Measurements from ENCODE around the gene DARS2. TPM values are rescaled to one million over a fixed set of nuclear protein-coding genes. Genes with fewer than 3 reads are reported as not detected.
A peak's percentile ranks its signal among the peaks of the same experiment; 100 is the strongest.
"Not testable (repeated sequence)": the region's sequence is repeated elsewhere in the genome, so short reads cannot be mapped to it uniquely, and the experiment has no call there.

The DARS2 gene
- total RNA-seq, 2 experiments from 2014 or later: 47.0 to 48.1 TPM

DNA sequence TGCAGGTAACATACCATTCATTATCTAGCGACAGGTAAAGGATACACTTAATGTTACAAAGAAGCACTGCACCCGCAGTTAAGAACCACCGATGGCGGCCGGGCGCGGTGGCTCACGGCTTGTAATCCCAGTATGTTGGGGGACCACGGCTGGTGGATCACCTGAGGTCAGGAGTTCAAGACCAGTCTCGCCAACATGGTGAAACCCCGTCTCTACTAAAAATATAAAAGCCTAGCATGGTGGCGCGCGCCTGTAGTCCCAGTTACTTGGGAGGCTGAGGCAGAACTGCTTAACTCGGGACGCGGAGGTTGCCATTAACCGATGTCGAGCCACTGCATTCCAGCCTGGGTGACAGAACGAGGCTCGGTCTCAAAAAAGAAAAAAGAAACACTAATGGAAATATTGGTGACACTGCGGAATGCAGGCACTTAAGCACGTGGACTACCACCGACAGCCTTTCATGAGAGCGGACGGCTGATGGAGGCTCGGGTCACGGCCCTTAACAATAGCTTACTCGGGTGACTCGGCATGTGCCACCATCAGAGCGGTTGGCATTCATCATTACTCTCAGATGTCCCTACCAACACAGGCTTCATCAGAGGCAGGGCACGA is 42.8 kb downstream of the DARS2 start:
- H3K36me3 Mint-ChIP-seq: peaks cover 63% of the 10 kb centered on the region
- peak overlapping the region; percentile 96 for H3K27ac Mint-ChIP-seq
- peaks cover 65% of the 10 kb centered on the region for H3K4me1 Mint-ChIP-seq
- H3K27me3 Mint-ChIP-seq: peaks cover 40% of the 10 kb centered on the region
- H3K9me3 Mint-ChIP-seq: no peaks in the 10 kb centered on the region
- no peak for DNase-seq
- peak overlapping the region; percentile 100 for H3K4me3 Mint-ChIP-seq

- Mint-ChIP-seq H3K36me3 (peaks cover 61% of the 10 kb centered on the region), H3K27ac (peak within 1 kb of the TSS; percentile 96), H3K4me3 (peak within 1 kb of the TSS; percentile 100), H3K4me1 (peaks cover 64% of the 10 kb centered on the region), H3K27me3 (peaks cover 35% of the 10 kb centered on the region), H3K9me3 (no peaks in the 10 kb centered on the region)
- DNase-seq: peak; percentile 99
Observed at GRCh38 chr1:173867753-173868265, 43.3 kb downstream of the DARS2 start, which contains the start of gene GAS5. Gene GAS5, minus strand, starts transcription at chr1:173867989.

DNA sequence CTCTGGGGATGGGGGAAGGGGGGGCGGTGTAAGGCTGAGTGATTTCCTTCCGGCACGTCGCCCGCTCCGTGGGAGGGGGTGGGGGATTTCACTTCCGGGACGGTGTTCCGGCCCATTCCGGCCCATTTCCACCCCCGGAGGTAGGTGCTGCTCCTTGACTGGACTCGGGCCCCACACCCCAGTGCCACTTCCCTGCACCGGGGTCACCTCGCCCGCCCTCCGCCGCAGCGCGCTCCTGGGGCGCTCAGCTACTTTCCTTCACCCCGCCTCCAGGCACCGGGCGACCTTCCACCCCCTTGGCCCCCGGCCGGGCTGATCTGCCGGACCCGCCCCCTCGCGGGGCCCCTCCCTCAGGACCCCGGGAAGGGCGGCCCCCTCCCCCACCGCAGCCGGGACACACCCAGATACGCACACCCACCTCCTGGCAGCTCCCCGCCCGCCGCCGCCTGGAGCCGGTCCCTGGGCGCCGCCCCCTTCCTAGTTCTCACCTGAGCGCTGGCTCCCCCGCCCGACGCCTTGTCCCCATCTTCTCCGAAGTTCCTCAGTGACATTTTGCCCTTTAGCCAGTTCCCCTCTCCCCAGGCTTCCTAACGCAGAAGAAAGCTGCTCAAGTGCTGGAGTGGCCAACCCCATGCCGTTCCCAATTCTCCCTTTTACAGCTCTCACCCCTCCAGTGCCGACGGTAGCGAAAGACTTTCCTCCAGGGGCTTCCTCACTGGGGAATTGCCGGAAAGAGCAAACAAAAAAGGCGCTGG is 44.0 kb downstream of the DARS2 start, which contains the start of gene ZBTB37:
ZBTB37 (plus strand) TSS at position 115 of the 755 bp plus-strand sequence. CDS start 1,846 bp downstream, outside the sequence.
- H3K9me3 Mint-ChIP-seq: no peaks in the 10 kb centered on the region
- DNase-seq: peak; percentile 98
- peaks cover 33% of the 10 kb centered on the region for H3K27me3 Mint-ChIP-seq
- peaks cover 61% of the 10 kb centered on the region for H3K4me1 Mint-ChIP-seq
- H3K4me3 Mint-ChIP-seq: peak within 1 kb of the TSS; percentile 100
- peak within 1 kb of the TSS; percentile 96 for H3K27ac Mint-ChIP-seq
- H3K36me3 Mint-ChIP-seq: peaks cover 57% of the 10 kb centered on the region

DNA sequence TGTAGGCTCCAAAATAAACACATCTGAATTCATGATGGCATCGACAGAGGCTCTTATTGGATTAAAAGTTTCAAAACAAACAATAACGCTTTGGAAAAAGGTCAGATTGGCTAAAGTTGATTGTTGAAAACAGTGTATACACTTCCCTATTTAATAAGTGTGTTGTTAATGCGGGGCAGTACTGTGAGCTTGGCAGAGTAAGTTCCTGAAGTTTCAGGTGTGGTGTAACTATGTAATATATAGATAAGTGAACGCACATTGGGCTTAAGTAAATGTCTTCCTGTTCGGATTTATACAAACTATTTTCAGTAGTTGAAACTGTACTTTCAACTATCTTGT is 44.5 kb downstream of the DARS2 start:
- DNase-seq: no peak
- Mint-ChIP-seq H3K27me3 (peaks cover 28% of the 10 kb centered on the region), H3K9me3 (no peaks in the 10 kb centered on the region), H3K4me3 (peak overlapping the region; percentile 100), H3K36me3 (peaks cover 52% of the 10 kb centered on the region), H3K4me1 (peaks cover 58% of the 10 kb centered on the region), H3K27ac (peak overlapping the region; percentile 96)

GRCh38 chr1:173870252-173871075 is 46.0 kb downstream of the DARS2 start:
- H3K4me3 Mint-ChIP-seq: peak overlapping the region; percentile 100
- no peaks in the 10 kb centered on the region for H3K9me3 Mint-ChIP-seq
- peaks cover 46% of the 10 kb centered on the region for H3K4me1 Mint-ChIP-seq
- peaks cover 23% of the 10 kb centered on the region for H3K27me3 Mint-ChIP-seq
- DNase-seq: no peak
- H3K36me3 Mint-ChIP-seq: peaks cover 42% of the 10 kb centered on the region
- H3K27ac Mint-ChIP-seq: peak overlapping the region; percentile 26

GRCh38 chr1:173871091-173871490 is 46.6 kb downstream of the DARS2 start:
- Mint-ChIP-seq H3K27me3 (peaks cover 17% of the 10 kb centered on the region), H3K27ac (no peak overlapping the region), H3K9me3 (no peaks in the 10 kb centered on the region), H3K36me3 (peaks cover 38% of the 10 kb centered on the region), H3K4me1 (peaks cover 41% of the 10 kb centered on the region), H3K4me3 (no peak overlapping the region)
- DNase-seq: no peak

- Mint-ChIP-seq H3K4me1 (peaks cover 38% of the 10 kb centered on the region), H3K36me3 (peaks cover 34% of the 10 kb centered on the region), H3K27me3 (peaks cover 15% of the 10 kb centered on the region), H3K4me3 (no peak overlapping the region), H3K9me3 (no peaks in the 10 kb centered on the region), H3K27ac (no peak overlapping the region)
- DNase-seq: no peak
Observed at GRCh38 chr1:173871500-173871899, 47.0 kb downstream of the DARS2 start.

DNA sequence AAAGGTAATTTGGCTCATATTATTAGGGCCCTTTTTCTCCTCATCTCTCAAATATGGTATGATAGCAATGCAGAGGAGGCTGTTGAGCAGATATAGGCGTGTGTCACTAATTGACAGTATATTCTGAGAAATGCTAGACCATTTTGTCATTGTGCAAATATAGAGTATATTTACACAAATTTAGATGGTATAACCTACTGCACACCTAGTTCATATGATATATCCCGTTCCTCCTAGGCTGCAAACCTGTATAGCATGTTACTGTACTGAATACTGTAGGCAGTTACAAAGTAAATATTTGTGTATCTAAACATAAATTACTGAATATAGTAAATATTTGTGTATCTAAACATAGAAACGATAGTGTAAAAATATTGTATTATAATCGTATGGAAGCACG is 52.3 kb downstream of the DARS2 start:
- H3K27me3 Mint-ChIP-seq: no peaks in the 10 kb centered on the region
- H3K36me3 Mint-ChIP-seq: peaks cover 23% of the 10 kb centered on the region
- H3K4me1 Mint-ChIP-seq: peaks cover 8% of the 10 kb centered on the region
- no peaks in the 10 kb centered on the region for H3K9me3 Mint-ChIP-seq
- no peak overlapping the region for H3K27ac Mint-ChIP-seq
- DNase-seq: no peak
- no peak overlapping the region for H3K4me3 Mint-ChIP-seq

DNA sequence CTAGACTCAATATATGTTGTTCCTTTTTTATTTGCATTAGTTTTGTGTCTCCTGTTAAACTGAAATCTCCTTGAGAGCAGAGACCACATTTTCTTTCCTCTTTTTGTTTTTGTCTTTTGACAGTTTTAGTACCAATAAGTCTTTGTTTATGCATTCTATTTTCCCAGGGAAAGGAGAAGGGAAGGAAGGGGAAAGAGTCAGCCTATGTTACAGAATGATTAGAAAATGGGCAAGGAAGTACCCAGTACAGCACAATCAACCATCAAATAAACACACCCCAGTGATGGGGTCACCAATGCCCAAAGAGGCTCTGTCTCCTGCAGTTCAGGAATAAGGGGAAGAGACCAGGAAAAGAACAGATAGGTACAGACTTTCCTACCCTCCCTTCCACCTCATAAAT is 53.8 kb downstream of the DARS2 start:
- no peak for DNase-seq
- peaks cover 21% of the 10 kb centered on the region for H3K36me3 Mint-ChIP-seq

DNA sequence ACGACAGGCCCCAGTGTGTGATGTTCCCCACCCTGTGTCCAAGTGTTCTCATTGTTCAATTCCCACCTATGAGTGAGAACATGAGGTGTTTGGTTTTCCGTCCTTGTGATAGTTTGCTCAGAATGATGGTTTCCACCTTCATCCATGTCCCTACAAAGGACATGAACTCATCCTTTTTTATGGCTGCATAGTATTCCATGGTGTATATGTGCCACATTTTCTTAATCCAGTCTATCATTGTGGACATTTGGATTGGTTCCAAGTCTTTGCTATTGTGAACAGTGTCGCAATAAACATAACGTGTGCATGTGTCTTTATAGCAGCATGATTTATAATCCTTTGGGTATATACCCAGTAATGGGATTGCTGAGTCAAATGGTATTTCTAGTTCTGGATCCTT is 56.6 kb downstream of the DARS2 start:
- H3K4me3 Mint-ChIP-seq, DNase-seq, H3K4me1 Mint-ChIP-seq, H3K27me3 Mint-ChIP-seq, H3K9me3 Mint-ChIP-seq, H3K27ac Mint-ChIP-seq: not testable (repeated sequence)
- peaks cover 18% of the 10 kb centered on the region for H3K36me3 Mint-ChIP-seq

More for the DNA sequence above, 53.8 kb downstream of the DARS2 start:
- Mint-ChIP-seq H3K9me3 (no peaks in the 10 kb centered on the region), H3K27ac (no peak overlapping the region), H3K27me3 (no peaks in the 10 kb centered on the region), H3K4me1 (peaks cover 3% of the 10 kb centered on the region), H3K4me3 (no peak overlapping the region)

- Mint-ChIP-seq H3K27ac (no peak overlapping the region), H3K4me1 (peaks cover 17% of the 10 kb centered on the region), H3K9me3 (no peaks in the 10 kb centered on the region), H3K36me3 (peaks cover 19% of the 10 kb centered on the region), H3K4me3 (no peak overlapping the region), H3K27me3 (no peaks in the 10 kb centered on the region)
- DNase-seq: no peak
Observed at GRCh38 chr1:173884701-173885100, 60.2 kb downstream of the DARS2 start.

DNA sequence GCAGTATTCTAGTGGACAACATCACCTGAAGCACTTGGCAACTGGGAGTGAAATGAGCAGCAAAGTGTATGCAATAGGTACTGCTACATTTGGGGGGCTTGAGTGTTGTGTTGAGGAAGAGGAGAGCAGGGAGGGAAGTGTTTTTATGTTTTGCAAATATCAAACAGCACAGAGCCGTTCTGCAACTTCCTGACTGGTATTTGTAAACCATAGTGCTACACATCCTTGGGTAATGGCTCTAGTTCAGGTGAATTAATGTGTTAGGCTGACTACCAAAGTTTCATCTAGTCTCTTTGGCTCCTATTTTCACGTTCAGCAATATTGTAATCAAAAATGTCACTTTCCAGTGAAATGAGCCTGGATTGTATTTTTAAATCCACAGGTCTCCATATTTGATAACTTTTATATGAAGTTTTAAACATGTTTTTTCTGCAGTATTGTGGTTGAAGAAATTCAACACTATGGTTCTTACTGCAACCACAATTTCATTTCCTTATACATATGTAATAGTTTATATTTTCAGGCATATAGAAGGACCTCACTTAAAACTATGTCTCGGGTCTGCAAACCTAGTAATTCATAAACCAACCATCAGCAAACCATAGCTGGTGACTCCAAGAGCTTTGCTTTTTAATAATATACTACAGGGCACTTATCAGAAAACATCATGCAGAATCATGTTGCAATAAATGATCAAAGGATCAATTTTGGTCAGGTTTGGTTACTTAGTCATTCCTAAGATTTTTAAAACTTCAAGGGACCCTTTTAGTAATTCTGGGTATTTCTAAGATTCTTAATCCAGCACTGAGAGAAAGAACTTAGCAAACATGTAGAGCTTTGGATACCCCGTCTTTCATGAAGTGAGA is 62.5 kb downstream of the DARS2 start:
- Mint-ChIP-seq H3K27me3 (no peaks in the 10 kb centered on the region), H3K9me3 (no peaks in the 10 kb centered on the region), H3K4me3 (no peak overlapping the region), H3K36me3 (peaks cover 22% of the 10 kb centered on the region), H3K4me1 (peaks cover 17% of the 10 kb centered on the region), H3K27ac (no peak overlapping the region)
- DNase-seq: no peak

DNA sequence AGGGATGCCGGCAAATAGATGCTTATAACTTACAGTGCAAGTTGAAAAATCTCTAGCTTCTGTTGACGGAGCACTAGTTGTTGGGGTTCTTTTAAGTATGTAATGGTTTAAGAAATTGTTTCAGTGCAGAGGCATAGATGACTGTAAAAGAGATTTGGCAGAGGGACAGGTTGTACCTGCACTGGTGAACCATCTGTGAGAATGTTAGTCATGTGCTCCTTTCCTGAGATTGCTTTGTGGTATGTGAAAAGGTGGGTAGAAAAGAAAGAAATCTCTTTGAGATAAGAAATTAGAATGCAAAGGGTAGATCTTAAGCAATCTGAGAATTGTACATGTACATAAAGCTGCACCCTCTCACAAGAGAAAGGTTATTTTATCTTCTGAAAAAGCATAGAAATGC is 63.2 kb downstream of the DARS2 start:
- Mint-ChIP-seq H3K27ac (no peak overlapping the region), H3K9me3 (no peaks in the 10 kb centered on the region), H3K4me3 (no peak overlapping the region), H3K27me3 (no peaks in the 10 kb centered on the region), H3K36me3 (peaks cover 24% of the 10 kb centered on the region), H3K4me1 (peaks cover 19% of the 10 kb centered on the region)
- no peak for DNase-seq

- no peaks in the 10 kb centered on the region for H3K27me3 Mint-ChIP-seq
- DNase-seq: no peak
- peaks cover 19% of the 10 kb centered on the region for H3K4me1 Mint-ChIP-seq
- no peak overlapping the region for H3K4me3 Mint-ChIP-seq
- no peak overlapping the region for H3K27ac Mint-ChIP-seq
- no peaks in the 10 kb centered on the region for H3K9me3 Mint-ChIP-seq
- peaks cover 30% of the 10 kb centered on the region for H3K36me3 Mint-ChIP-seq
Observed at GRCh38 chr1:173888749-173889148, 64.3 kb downstream of the DARS2 start.

Measured in activated naive CD8-positive, alpha-beta T cell treated with anti-CD3 and anti-CD28 coated beads for 36 hours (primary cell).